ENCODE data around the gene HCN3.
A peak's percentile ranks its signal among the peaks of the same experiment; 100 is the strongest.
"Not testable (repeated sequence)": the region's sequence is repeated elsewhere in the genome, so short reads cannot be mapped to it uniquely, and the experiment has no call there.

The HCN3 gene

GRCh38 chr1:155284476-155284875 lies 7.2 kb downstream of the HCN3 start:
- DNase-seq (ENCODE audit: low spot score), result no peak

- no peak for DNase-seq (ENCODE audit: low spot score)
These were observed 7.8 kb downstream of the HCN3 start for GRCh38 chr1:155285063-155285462.

- DNase-seq (ENCODE audit: low spot score), result no peak
These were observed 8.4 kb downstream of the HCN3 start for GRCh38 chr1:155285631-155286044.

DNA sequence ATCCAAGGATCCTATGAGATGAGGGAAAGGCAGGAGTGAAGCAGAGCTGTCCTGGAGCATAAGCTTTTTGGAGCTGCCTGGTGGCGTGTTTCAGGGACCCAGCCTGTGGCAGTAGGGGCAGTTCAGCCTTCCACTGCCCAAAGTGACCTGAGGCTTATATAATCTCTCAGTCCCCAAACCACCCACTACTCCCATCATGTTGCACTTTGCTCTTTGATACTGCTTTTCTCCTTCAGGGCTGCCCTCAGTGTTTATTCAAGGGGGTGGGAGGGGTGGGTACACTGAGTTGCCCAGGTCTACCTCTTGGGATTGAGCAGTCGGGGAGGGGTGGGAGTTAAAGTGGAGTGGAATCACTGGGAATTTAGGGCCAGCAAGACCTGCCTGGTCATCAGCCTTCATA lies 9.3 kb downstream of the HCN3 start:
- DNase-seq (ENCODE audit: low spot score), result no peak

DNA sequence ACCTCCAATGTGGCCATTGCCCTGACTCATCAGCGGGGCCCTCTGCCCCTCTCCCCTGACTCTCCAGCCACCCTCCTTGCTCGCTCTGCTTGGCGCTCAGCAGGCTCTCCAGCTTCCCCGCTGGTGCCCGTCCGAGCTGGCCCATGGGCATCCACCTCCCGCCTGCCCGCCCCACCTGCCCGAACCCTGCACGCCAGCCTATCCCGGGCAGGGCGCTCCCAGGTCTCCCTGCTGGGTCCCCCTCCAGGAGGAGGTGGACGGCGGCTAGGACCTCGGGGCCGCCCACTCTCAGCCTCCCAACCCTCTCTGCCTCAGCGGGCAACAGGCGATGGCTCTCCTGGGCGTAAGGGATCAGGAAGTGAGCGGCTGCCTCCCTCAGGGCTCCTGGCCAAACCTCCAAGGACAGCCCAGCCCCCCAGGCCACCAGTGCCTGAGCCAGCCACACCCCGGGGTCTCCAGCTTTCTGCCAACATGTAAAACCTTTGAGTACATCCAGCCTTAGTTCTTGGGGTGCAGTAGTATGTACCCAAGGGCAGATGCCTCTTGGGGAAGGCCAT lies 10.8 kb downstream of the HCN3 start:
- no peak for DNase-seq (ENCODE audit: low spot score)

GRCh38 chr1:155291006-155291405 lies 13.7 kb downstream of the HCN3 start:
- DNase-seq (ENCODE audit: low spot score), result not testable (repeated sequence)

DNA sequence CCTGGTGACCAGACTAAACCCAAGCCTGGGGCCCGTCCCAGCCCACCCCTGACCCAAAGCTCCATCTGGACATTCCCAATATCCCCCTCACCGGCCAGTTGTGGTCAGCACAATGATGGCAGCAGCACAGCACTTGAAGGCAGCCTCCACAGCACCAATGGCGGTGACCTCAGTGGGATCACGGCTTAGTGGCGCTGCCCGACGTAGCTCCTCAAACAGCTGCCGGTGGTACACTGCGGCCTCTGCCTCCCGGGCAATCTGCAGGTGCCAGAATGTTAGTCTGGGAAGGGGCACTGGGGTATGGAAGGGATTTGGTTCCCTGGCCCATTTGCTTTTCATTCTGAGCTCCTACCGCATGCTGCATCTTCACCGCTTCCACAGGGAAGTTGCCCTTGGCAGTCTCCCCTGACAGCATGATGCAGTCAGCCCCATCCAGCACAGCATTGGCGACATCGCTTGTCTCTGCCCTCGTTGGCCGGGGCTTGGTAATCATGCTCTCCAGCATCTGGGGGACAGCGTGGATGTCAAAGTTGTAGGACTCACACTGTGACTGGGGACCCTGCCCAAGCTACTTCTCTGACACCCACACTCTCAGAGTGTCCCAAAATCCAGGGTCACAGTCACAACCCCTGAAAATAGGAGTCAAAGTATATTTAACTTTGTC lies 16.0 kb downstream of the HCN3 start:
- no peak for DNase-seq (ENCODE audit: low spot score)

- no peak for DNase-seq (ENCODE audit: low spot score)
These were observed 17.4 kb downstream of the HCN3 start for GRCh38 chr1:155294520-155295182.

DNA sequence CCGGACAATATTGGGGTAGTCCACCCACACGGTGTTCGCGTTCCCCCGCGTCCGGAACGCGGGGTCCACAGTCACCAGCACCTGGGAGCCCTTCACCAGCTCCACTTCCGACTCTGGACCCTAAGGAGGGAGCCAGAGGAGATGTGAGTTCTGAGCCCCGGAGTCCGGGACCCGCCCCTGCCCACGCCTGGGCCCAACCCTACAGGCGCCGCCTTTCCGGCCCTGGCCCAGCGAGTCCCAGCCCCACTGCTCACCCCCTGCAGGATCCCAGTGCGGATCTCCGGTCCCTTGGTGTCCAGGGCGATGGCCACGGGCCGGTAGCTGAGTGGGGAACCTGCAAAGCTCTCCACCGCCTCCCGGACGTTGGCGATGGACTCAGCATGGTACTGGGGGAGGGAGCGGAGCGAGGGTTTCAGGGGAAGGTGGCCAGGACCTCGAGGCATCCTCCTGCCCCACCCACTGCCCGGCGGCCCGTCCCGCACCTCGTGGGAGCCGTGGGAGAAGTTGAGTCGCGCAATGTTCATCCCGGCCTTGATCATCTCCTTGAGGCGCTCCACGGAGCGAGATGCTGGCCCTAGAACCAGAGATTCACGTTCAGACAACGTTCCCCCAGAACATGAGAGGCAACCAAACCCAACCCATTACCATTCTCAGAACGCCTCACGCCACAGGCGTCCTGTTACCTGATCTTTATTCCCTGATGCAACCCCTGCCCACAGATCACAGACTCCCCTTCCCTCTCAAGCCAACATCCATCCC lies 18.1 kb downstream of the HCN3 start:
- DNase-seq (ENCODE audit: low spot score), result no peak

DNA sequence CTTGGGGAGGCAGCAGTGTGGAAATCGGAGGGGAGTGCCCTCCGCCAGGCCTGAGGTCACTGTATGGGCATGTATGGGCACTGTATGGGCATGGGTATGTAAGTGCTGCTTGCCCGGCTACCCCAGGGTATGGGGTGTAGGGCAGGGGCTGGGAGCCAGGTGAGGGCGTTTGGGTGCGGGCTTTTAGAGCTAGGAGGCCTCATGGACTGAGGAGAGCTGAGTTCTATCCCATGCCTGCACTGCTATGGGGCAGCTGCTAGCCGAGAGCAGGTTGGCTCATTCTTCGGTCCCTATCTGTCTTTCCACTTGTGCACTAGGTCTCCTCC lies 18.6 kb downstream of the HCN3 start:
- DNase-seq (ENCODE audit: low spot score), result no peak

GRCh38 chr1:155296661-155297060 lies 19.4 kb downstream of the HCN3 start:
- DNase-seq (ENCODE audit: low spot score), result no peak

- no peak for DNase-seq (ENCODE audit: low spot score)
These were observed 20.1 kb downstream of the HCN3 start for GRCh38 chr1:155297384-155297783.

DNA sequence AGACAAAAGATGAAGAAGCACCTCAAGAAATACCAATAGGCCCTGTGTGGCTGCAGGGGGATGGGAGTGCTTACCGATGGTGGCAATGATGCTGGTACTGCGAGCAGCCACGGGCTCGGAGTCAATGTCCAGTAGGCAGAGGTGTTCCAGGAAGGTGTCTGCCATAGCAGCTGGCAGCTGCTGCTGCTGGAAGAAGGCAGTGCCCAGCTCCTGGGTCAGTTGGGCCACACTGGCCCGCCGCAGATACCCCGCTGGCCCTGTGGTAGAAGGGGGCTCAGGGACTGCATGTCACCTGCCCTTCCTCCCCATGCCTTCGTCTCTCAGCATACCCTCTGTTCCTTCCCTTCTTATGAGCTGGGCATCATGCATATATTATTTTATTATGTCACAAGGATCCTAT lies 22.8 kb downstream of the HCN3 start:
- no peak for DNase-seq (ENCODE audit: low spot score)

DNA sequence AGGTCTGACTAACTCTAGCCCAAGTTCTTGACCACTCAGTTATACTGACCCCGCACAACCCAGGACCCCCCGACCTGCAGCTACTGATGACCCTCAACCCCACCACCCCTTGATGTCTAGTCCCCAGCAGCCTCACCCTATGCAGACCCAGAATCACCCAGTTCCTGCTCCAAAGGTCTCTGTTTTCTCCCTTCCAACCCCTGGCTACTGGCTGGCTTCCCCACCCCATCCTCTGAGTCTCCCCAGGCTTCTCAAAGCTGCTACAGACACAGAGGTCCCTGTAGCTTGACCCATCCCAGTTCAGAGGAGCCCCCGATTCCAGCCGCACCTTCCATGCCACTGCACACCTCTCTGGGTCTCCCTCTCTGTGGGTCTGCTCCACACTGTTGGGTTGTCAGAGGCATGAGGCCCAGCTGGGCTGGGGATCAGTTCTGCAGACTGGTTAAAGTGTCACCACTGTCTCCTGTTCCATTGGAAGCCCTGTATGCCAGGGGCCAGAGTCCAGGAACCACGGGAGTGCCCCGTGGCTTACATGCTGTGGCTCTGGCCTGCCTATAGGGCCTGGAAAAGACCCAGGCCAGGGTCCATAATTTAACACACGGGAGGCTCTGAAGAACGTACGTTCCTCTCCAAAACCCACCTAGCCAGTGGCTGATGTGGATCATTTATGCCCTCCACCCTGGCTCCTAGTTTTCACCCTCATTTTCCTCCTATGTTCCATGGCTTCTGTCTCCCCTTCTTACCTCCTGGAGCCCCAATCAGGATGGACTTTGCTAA lies 23.5 kb downstream of the HCN3 start:
- no peak for DNase-seq (ENCODE audit: low spot score)

GRCh38 chr1:155301342-155301841 lies 24.1 kb downstream of the HCN3 start, which contains the start of gene PKLR:
PKLR (minus strand) TSS chr1:155301438; CDS start chr1:155301395, 43 bp downstream.
- no peak for DNase-seq (ENCODE audit: low spot score)

DNA sequence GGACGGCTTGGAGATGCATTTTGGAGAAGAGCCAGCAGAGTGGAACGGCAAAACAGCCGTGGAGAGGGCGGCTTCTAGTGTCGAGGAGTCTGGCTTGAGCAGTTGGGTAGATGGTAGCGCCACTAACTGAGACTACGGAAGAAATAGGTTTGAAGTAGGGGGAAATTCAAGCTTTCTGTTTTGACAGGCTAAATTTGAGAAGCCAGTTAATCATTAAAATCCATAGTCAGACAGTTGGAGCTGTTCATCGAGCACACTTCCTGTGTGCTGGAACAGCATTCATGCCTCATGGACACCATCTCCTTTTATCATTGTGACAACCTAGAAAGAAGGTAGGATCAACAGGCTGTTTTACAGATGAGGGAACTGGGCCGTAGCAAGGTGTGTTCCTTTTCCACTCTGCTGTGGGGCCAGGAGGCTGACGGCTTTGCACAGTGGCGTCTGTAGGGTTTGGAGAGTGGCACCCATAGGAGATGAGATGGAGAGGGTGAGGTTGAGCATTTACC lies 27.3 kb downstream of the HCN3 start:
- DNase-seq (ENCODE audit: low spot score), result no peak

DNA sequence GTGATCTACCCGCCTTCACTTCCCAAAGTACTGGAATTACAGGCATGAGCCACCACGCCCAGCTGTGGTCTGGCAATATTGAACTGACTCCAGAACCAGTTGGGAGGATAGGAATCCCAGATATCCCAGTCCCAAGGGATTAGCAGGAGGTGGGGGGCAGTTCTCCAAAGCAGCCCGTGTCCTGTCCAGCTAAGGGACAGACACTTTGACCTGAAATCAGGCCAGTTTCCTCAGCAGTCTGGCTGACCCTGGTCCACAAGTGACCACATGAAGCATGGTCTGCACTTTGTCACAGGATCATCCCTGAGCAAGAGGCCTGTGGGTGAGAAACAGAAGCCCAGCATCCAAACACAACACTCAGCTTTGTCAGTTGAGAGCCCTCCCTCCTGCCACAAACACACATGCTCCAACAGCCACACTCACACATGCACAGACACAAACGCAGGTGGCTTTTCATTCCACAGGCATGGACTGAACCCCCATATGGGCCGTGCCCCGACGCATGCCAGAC lies 28.7 kb downstream of the HCN3 start:
- no peak for DNase-seq (ENCODE audit: low spot score)

- no peak for DNase-seq (ENCODE audit: low spot score)
These were observed 30.0 kb downstream of the HCN3 start for GRCh38 chr1:155307247-155307740.

DNA sequence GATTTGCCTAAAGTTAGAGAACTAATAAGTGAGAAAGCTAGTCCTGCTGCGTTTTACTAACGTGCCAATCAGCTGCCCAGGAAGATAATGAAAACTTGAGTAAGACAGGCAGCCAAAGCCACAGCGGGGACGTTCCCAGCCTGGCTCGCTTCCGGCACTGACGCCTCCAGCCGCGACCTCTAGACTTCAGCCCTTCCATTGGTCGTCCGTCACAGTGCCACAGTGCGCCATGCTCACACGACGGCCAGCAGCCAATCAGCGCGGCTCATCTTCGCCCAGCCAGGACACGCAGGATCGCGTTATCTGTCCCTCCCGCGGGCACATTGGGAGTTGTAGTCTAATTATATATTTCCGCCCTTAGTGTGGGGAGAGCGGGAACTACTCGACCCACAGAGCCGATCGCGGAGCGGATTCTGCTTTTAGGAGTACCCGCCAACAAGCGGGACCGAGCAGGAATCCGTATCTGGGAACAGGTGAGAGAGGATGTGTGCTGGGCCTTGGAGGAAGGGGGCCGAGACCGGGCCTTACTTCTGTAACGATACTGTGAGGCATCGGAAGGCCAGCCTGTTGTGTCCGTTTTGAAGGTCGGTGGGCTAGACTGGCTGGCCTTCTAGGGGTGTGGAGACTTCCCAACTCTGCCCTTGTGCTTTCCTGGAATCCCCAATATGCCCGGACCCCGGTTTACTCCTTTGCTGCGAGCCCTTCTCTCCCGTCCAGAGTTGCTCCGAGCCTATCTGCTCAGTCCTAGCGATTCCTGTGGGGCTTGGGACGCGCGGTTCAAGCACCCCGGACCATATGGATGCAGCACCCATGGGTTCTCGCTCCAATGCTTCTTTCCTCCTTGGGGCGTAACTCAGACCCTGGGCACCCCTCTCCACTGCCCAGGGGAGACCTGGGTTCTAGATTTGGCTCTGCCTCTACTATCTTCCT lies 31.5 kb downstream of the HCN3 start, which contains the start of gene FDPS:
FDPS (plus strand) TSS at position 374 of the 930 bp plus-strand sequence. CDS start 924 bp downstream, outside the sequence.
- DNase-seq (ENCODE audit: low spot score), result peak; percentile 98

- DNase-seq (ENCODE audit: low spot score), result no peak
These were observed 32.3 kb downstream of the HCN3 start for GRCh38 chr1:155309423-155310021.

Measured in CD4-positive, alpha-beta T cell treated with Interleukin-6 at 100 ng/mL for 8 hours (primary cell).